HEK293T (cell line): ENCODE data around the gene SLC6A6.

Experiments
- ARNT ChIP-seq: fragments of 450-650 bp; IDR thresholded peaks from 2 replicates; pipeline ENCODE4 v1.6.1; 2017; ENCODE audit warnings: mild to moderate bottlenecking
- BHLHE40 ChIP-seq: fragments of 450-650 bp; IDR thresholded peaks from 2 replicates; pipeline ENCODE4 v1.6.1; 2016; ENCODE audit warnings: mild to moderate bottlenecking, moderate library complexity, borderline replicate concordance
- FOXM1 ChIP-seq: fragments of 450-650 bp; IDR thresholded peaks from 2 replicates; pipeline ENCODE4 v1.6.1; 2017; ENCODE audit warnings: mild to moderate bottlenecking, borderline replicate concordance
- L3MBTL2 ChIP-seq: fragments of 450-650 bp; conservative IDR thresholded peaks from 2 replicates; pipeline ENCODE4 v1.6.1; 2016; ENCODE audit warnings: mild to moderate bottlenecking
- SP1 ChIP-seq: fragments of 450-650 bp; IDR thresholded peaks from 2 replicates; pipeline ENCODE4 v1.6.1; 2017
- SUZ12 ChIP-seq: fragments of 450-650 bp; IDR thresholded peaks from 2 replicates; pipeline ENCODE4 v1.6.1; 2016; ENCODE audit warnings: mild to moderate bottlenecking
- TARDBP ChIP-seq: fragments of 450-650 bp; IDR thresholded peaks from 2 replicates; pipeline ENCODE4 v1.6.1; 2016

DNA sequence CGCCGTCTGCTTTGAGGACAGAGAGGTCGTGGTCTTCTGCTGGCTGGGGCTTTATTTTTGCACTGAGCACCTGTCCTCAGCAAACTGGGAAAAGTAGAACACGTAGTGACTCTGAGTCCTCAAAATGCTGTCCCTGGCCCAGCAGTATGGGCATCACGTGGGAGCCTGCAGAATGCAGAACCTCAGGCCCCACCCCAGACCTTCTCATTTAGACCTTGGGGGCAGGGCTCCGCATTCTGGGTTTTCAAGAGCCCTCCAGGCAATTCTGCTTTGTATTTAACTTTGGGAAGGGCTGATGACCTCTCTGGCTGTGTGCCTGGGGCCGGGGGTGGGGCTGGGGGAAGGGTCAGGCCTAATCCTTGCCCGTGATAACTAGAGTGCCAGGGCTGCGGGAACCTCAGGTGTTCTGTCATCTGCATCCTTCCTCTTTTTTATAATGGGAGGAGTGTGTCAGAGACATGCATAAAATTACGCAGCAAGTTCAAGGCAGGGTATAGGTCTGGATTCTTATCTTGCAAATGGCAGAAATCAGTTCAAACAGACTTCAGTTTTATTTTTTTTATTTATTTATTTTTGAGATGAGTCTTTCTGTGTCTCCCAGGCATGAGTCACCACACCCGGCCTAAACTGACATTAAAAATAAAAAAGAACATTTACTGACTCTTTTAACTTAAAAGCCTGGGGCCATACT, 11.1 kb downstream of the SLC6A6 start:
- TF ChIP-seq L3MBTL2 (no peak), FOXM1 (no peak), ARNT (no peak), SP1 (no peak), BHLHE40 (no peak), SUZ12 (no peak), TARDBP (no peak)
